NCI-H526 treated with DMSO at 0.1 percent for 48 hours (cell line): Measurements from ENCODE around the gene TSPAN15.
"Not testable (repeated sequence)": the region's sequence is repeated elsewhere in the genome, so short reads cannot be mapped to it uniquely, and the experiment has no call there.

Source experiments
- DNase-seq: peaks from one replicate; lab custom pipeline; 2025; lab: John Stamatoyannopoulos, UW

Gene TSPAN15

DNA sequence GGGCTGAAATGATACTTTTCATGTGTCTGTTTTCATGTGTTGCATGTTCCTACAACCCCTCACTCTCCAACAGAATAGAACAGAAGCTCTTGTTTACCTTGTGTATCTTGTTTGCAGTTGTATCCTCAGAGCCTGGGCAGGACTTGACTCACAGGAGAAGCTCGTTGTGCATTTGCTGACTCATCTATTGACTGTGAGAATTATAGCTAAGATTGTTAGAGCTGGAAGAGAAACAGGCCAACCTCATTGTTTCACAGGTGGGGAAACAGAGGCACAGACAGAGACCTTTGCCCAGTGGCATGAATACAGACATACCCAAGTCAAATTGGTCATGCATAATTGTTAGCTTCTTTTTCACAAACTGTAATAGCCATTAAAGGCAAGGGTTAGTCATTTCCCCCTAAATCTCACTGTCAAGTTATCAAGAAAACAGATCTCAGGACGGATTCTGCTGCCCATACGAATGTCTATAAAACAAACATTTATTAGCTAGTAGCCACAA lies 4.6 kb upstream of the TSPAN15 start:
- DNase-seq, result no peak

GRCh38 chr10:69449841-69450240 lies 1.4 kb upstream of the TSPAN15 start:
- DNase-seq, result peak; percentile 6

DNA sequence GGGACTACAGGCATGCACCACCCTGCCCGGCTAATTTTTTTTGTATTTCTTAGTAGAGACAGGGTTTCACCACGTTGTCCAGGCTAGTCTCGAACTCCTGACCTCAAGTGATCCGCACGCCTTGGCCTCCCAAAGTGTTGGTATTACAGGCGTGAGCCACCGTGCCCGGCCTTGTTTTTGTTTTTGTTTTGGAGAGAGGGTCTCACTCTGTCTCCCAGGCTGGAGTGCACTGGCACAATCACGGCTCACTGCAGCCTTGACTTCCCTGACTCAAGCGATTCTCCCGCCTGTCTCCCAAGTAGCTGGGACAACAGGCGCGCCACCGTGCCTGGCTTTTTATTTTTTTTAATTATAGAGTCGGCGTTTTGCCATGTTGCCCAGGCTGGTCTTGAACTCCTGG lies 870 bp upstream of the TSPAN15 start:
- DNase-seq, result not testable (repeated sequence)

DNA sequence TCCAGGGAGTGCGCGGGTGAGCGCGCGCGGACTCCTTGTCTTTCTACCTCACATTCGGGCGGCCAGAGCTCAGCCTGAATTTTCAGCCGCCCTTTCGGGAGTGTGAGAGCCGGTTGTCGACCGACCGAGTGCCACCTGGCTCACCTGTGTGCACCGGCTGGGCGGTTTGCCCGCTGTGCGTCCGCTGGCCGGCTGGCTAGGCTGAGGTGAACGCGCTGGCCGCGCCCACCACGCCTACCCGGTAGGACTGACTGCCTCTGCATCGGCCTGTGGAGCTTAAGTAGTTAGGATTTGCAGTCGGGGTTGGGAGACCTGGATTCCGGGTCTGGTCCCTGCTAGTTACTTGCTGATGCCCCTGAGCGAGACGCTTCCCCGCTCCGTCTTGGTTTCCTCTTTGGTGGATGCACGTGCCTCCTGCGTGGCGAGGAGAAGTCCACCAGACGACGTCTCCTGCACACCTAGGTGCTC lies 553 bp downstream of the TSPAN15 start:
- DNase-seq, result peak; percentile 5

GRCh38 chr10:69452676-69453415 lies 1.6 kb downstream of the TSPAN15 start:
- no peak for DNase-seq

DNA sequence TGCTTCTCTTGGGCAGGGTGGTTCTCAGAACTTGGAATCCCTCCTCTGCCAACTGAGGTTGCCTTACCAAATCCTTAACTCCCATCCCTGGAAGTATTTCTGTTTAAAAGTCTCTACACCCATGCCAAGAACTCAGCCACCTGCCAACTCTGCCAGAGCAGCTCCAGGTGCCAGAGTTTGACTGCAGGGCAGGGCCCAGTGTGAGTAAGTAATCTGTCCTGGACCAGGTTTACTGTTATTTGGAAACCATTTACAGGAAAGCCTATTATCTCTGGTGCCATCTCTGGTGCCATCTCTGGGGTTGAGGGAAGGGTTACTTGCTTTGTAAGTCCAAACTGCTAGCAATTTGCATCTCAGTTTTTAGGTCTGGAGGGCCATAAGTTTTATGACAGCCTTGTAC lies 2.5 kb downstream of the TSPAN15 start:
- DNase-seq, result no peak

- no peak for DNase-seq
These were observed 3.9 kb downstream of the TSPAN15 start for GRCh38 chr10:69455006-69455763.

- DNase-seq, result no peak
These were observed 5.8 kb downstream of the TSPAN15 start for GRCh38 chr10:69456880-69457693.

DNA sequence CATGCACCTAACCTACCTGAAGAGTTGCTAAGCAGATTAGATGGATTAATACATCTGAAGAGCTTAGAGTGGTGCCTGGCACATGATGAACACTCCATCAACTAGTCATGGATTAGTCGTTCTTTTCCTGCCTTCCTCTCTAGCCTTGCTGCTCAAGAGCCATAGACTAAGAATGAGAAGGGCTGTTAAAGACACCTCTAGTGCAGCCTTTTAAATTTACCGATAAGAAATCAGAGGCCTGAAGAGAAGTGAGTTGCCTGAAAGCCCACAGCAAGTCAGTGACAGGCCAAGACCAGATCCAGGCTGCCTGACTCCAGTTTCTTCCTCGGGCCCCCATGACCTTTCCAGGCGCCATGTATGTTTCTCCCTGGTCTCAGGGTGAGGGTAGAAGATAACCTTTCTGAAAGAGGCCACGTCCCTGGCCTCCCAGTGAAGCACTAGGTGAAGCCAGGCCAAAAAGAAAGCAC lies 6.5 kb downstream of the TSPAN15 start:
- DNase-seq, result no peak

DNA sequence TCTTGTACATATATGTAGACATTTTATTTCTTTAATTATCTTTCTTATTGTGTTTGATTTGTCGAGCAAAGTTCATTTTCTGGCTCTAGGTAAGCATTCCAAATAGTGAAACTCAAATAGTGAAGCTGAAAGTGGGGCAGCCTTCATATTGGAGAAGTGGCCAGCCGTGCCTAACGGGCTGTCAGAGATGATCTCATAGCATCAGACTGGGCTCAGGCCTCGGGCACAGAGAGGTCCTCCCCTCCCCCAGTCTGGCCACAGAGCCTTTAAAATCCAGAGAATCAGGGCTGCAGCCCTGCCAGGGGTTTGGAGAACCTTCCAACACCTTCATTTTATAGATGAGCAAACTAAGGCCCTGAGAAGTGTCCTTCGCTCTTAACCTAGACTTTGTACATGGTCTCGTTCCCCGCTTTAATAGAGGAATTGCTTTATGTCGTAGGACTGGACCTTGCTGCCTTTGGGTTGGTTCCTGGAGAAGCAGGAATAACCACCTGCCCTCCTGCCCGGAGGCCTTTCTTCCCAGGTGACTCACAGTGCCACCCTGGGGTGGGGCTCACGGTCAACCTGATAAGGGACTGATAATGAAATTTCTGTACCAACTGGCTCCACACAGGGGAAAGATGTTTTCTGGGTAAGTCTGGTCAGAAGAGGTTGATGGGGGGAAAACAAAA lies 7.3 kb downstream of the TSPAN15 start:
- no peak for DNase-seq

DNA sequence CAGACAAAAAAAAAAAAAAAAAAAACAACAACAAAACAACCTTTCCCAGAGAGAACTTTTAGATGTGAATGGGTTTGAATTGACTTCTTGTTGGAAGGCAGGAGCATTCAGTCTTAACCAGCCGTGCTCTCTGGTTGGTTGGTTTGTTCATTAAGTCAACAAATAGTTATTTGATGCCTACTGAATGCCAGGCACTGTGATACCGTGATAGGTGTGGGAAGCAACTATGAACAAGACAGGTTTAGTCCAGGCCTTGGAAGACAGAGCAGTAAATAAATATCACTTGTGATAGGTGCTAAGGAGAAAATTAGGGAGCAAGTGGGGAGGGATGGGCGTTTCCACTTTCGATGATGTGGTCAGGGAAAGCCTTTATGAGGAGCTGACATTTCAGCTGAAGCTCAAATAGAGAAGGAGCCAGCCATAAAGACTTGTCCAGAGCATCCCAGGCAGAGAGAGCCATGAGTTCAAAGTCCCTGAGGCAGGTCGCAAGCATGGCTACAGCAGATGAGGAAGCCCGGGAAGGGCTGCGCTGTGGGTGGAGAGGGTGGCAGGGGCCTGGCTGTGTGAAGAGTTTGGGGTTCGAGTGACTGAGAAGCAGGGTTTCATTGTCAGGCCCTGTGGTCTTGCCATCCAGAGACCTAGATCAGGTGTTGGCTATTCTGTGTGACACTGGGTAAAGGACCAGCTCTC lies 8.0 kb downstream of the TSPAN15 start:
- no peak for DNase-seq

DNA sequence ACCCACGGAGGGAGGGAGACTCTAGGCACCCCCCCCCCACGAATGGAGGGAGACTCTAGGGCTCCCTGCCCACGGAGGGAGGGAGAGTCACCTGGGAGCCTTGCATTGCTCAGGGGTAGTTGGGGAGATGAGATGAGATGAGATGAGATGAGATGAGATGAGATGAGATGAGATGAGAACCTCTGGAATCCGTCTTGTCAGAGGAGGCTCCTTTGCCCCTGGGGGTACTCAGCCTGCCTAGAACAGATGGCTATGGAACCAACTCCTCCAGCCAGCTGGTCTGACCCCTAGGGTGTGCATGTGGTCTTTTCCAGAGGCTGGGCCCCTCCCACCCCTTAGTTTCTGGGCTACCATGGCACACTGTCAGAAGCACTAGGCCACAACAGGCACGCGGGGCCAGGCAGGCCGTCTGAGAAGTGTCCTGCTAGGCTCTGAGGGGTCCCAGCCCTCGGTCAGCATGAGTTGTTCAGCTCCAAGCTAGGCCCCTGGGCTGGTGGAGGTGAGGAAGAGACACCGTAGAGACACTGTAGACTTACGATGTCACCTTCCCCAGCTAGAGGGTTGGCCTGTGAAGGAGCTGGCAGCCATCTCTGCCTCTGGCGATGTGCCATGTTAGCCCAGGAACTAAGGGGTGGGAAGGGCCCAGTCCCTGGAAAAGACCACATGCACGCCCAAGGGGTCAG lies 8.8 kb downstream of the TSPAN15 start:
- no peak for DNase-seq

GRCh38 chr10:69460576-69461242 lies 9.4 kb downstream of the TSPAN15 start:
- no peak for DNase-seq

DNA sequence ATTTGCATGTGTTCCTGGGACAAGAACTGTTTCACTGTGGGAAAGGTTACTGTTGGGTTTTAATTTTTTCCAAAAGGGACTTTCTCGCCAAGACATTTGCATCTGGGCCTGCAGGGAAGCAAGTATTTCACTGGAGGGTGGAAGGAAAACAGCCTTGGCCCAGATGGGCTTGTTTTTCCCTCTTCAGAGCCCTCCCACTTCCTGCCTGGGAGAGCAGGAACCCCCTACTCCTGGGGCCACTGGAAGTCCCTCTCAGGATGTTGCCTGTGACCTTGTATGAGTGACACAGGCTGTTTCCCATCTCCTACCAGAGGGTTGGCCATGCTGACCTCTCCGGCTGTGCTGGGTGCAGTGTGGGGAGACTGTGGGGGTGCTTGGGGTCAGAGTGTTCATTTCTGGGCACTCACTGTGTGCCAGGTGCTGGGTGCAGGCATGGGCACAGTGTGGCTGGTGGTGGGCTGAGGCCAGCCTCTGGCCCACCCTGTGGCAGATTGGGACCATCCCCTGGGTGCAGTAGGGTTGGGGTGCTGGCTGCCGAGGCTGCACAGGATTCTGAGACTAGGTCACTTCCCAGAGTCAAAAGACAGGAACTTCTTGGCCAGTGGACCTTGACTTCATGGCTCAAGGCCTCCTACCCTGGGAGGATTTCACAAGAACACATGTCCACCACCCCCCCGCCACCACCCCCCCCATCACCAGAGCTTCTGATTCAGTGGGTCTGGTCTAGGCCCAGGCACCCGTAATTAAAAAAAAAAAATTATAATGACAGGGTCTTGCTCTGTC lies 10.2 kb downstream of the TSPAN15 start:
- DNase-seq, result no peak

DNA sequence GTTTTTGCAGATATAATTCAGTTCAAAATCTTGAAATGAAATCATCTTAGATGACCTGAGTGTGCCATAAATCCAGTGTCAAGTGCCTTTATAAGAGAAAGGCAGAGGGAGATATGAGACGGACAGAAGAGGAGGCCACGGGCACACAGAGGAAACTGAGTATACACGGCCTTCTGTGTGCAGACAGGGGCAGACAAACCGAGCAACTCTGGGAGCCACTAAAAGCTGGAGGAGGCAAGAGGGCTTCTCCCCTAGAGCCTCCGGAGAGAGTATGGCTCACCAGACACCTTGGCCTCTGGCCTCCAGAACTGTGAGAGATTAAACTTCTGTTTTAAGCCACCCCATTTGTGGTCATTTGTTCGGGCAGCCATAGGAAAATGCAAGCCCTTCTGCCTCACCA lies 12.6 kb downstream of the TSPAN15 start:
- no peak for DNase-seq

DNA sequence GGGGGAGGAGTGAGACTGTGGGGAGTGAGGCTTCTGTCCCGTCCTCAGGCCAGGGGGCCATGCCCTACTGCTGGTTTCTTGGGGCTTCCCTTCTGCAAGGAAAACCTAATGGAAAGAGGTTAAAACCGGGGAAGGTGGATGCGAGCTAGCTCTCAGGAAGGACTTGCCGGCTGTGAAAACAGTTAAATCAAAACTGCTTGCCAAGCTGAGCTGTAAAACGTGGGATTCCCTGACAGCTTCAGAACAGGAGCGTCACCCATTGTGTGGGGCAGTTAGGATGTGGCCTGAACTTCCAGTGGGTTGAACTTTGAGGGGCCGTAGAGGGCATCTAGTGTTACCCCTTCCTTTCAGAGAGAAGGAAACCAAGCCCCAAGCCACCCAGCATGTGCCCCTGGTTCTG lies 13.1 kb downstream of the TSPAN15 start:
- no peak for DNase-seq

DNA sequence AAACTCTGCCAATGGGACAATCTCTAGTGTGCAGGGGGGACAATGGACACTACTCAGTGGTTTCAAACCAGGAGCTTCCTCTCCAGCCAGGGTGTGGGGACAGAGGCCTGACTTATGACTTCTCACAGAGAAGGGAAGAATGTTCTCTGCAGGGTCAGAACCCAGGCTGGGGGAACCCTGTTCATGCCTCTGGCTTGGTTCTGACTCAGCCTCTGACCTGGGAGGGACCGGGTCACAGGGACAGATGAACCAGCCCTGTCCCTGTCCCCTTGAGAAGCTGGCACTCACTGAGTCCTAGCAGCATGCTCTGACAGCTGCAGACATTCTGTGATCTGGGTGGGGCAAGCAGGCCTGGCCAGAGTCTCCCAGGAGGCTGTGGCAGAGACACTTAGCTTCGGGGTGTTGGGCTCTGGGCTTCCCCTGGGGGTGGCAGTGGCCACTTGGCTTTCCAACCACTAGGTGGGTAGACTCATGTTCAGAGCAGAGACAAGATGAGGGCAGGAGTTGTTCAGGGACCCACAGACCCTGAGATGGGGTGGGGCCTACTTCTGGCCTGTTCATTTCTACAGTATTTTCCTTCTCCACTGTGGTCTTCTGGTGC lies 13.6 kb downstream of the TSPAN15 start:
- DNase-seq, result no peak

DNA sequence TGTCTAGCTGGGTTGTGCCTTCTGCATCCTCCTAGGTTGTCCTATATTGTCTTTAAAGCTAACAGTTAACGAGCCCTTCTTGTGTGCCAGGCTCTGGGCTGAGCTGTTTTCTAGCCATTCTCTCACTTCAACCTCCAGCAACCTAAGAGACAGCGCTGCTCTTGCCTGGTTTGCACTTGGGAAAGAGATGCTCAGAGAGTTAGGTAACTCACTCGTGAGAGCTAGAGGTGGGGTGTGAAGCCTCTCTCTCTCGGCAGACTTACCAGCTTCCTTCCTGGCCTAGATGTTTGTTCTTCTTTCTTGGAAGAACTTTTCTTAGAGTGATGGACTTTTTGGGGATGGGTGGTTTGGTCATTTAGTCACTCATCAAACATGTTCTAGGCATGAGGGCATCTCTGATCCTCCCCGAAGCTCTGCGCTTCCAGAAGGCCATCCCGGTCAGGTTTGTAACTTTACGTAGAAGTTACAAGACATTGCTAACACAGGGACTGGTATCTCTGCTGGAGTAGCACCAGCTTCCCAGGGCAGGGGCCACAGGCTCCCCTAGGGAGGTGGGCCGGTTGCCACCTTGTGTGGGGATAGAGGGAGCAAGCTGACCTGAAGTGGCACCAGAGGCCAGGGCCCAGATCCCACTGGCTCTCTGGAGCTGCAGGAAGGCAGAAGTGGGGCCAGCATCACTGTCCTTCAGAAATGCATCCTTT lies 14.3 kb downstream of the TSPAN15 start:
- DNase-seq, result no peak
